CD4-positive, alpha-beta T cell treated with Interleukin-15 for 4 hours (primary cell): ENCODE data around the gene MID1.

Source experiments
- DNase-seq: peaks from one replicate; pipeline ENCODE4 v3.0.0-alpha.2; 2020; ENCODE audit warnings: low spot score

Gene MID1

GRCh38 chrX:10576777-10577447 is 43.5 kb downstream of the MID1 start:
- no peak for DNase-seq

GRCh38 chrX:10576186-10576585 is 44.2 kb downstream of the MID1 start:
- no peak for DNase-seq

- no peak for DNase-seq
Observed at GRCh38 chrX:10574663-10575062, 45.7 kb downstream of the MID1 start.

- no peak for DNase-seq
Observed at GRCh38 chrX:10571260-10571659, 49.1 kb downstream of the MID1 start.

GRCh38 chrX:10570601-10571000 is 49.8 kb downstream of the MID1 start:
- DNase-seq: no peak

GRCh38 chrX:10569946-10570345 is 50.4 kb downstream of the MID1 start:
- DNase-seq: no peak

- no peak for DNase-seq
Observed at GRCh38 chrX:10568428-10568827, 52.0 kb downstream of the MID1 start.

- DNase-seq: no peak
Observed at GRCh38 chrX:10567136-10567535, 53.2 kb downstream of the MID1 start.

GRCh38 chrX:10566716-10567097 is 53.7 kb downstream of the MID1 start:
- no peak for DNase-seq

GRCh38 chrX:10564484-10564883 is 55.9 kb downstream of the MID1 start:
- DNase-seq: no peak

- DNase-seq: no peak
Observed at GRCh38 chrX:10557166-10557565, 63.2 kb downstream of the MID1 start.

- no peak for DNase-seq
Observed at GRCh38 chrX:10556405-10556804, 64.0 kb downstream of the MID1 start.

GRCh38 chrX:10555846-10556245 is 64.5 kb downstream of the MID1 start:
- DNase-seq: no peak

- DNase-seq: no peak
Observed at GRCh38 chrX:10554612-10555270, 65.6 kb downstream of the MID1 start.

- DNase-seq: no peak
Observed at GRCh38 chrX:10549280-10549679, 71.1 kb downstream of the MID1 start.

- no peak for DNase-seq
Observed at GRCh38 chrX:10548688-10549087, 71.7 kb downstream of the MID1 start.

GRCh38 chrX:10545882-10546281 is 74.5 kb downstream of the MID1 start:
- DNase-seq: no peak

GRCh38 chrX:10542586-10542985 is 77.8 kb downstream of the MID1 start:
- DNase-seq: no peak

- DNase-seq: no peak
Observed at GRCh38 chrX:10538831-10539230, 81.6 kb downstream of the MID1 start.

- no peak for DNase-seq
Observed at GRCh38 chrX:10537308-10537707, 83.1 kb downstream of the MID1 start.

- DNase-seq: no peak
Observed at GRCh38 chrX:10536744-10537143, 83.6 kb downstream of the MID1 start.

GRCh38 chrX:10534611-10535010 is 85.8 kb downstream of the MID1 start:
- DNase-seq: no peak

GRCh38 chrX:10533696-10534365 is 86.6 kb downstream of the MID1 start:
- no peak for DNase-seq

- DNase-seq: no peak
Observed at GRCh38 chrX:10531927-10532326, 88.5 kb downstream of the MID1 start.
